Measurements from ENCODE around the gene LBH.

GRCh38 chr2:30226144-30227032 is 4.9 kb upstream of the LBH start:
- TF ChIP-seq CTCF (IDR thresholded peaks at IDR 0.05) (no peak), SIN3A (IDR thresholded peaks at IDR 0.05; ENCODE audit: borderline replicate concordance, low read depth, low read length) (no peak), MAX (IDR thresholded peaks at IDR 0.05; ENCODE audit: low read depth) (no peak), RXRA (IDR thresholded peaks at IDR 0.05; ENCODE audit: borderline replicate concordance, low read depth) (no peak), USF2 (IDR thresholded peaks at IDR 0.05; ENCODE audit: borderline replicate concordance, low read depth, low read length) (no peak), POLR2AphosphoS5 (IDR thresholded peaks at IDR 0.05; ENCODE audit: low read depth, low read length) (no peak), FOXM1 (IDR thresholded peaks at IDR 0.05; ENCODE audit: low read depth) (no peak), MEF2A (IDR thresholded peaks at IDR 0.05; ENCODE audit: borderline replicate concordance, low read depth) (no peak)

Data from SK-N-SH (cell line).